ENCODE measurements around the gene AKNAD1. TPM values are rescaled to one million over a fixed set of nuclear protein-coding genes. Genes with fewer than 3 reads are reported as not detected.
A peak's percentile ranks its signal among the peaks of the same experiment; 100 is the strongest.
"Not testable (repeated sequence)": the region's sequence is repeated elsewhere in the genome, so short reads cannot be mapped to it uniquely, and the experiment has no call there.

The AKNAD1 gene
- total RNA-seq, 2 experiments from 2014 or later: not detected

- intact Hi-C loops (cut with micrococcal nuclease; ENCODE audit: unreplicated experiment): no loop called here
- H3K79me2 ChIP-seq (ENCODE audit: insufficient read depth, low read depth, low read length): no peaks in the 10 kb centered on the region
- no peak overlapping the region for H3K4me3 ChIP-seq (ENCODE audit: low read depth, low read length, poor library complexity, severe bottlenecking)
- TF ChIP-seq CTCF (conservative IDR thresholded peaks at IDR 0.05; ENCODE audit: low read length) (no peak), EZH2phosphoT487 (IDR thresholded peaks at IDR 0.05; ENCODE audit: borderline replicate concordance, low read depth, low read length) (no peak)
- BruUV-seq (replicated peaks): no TSS peak
- ChIA-PET POLR2A (interaction anchor here (0.9 kb wide), 1 partner anchor 25 kb away, joined by 3 read pairs; no protein-coding TSS in a partner anchor), CTCF (ENCODE audit: unreplicated experiment) (no interaction called here)
- no peaks in the 10 kb centered on the region for H4K20me1 ChIP-seq (ENCODE audit: insufficient read depth, low read length)
- H3K36me3 ChIP-seq (ENCODE audit: insufficient read depth, low read length): peaks cover 47% of the 10 kb centered on the region
- DNase-seq (ENCODE audit: low spot score): no peak
- no peaks in the 10 kb centered on the region for H3K4me1 ChIP-seq (ENCODE audit: insufficient read depth, low read length, poor library complexity, severe bottlenecking)
- H2AFZ ChIP-seq (ENCODE audit: low read length): no peak overlapping the region
- no peak overlapping the region for H3K27ac ChIP-seq (ENCODE audit: low read depth, low read length, poor library complexity, severe bottlenecking)
- H3K9me3 ChIP-seq (ENCODE audit: low read length): peaks cover 23% of the 10 kb centered on the region; the same call in 1 of the 2 replicates
- no peaks in the 10 kb centered on the region for H3K9me2 ChIP-seq (ENCODE audit: insufficient read depth, low read length)
- H3K4me2 ChIP-seq (ENCODE audit: low read length): no peak overlapping the region
Observed at GRCh38 chr1:108791790-108792189, 65.1 kb downstream of the AKNAD1 start.

- Histone ChIP-seq H2AFZ (ENCODE audit: low read length) (no peak overlapping the region), H3K79me2 (ENCODE audit: insufficient read depth, low read depth, low read length) (no peaks in the 10 kb centered on the region), H3K36me3 (ENCODE audit: insufficient read depth, low read length) (peaks cover 60% of the 10 kb centered on the region), H3K9me3 (ENCODE audit: low read length) (peaks cover 24% of the 10 kb centered on the region), H3K4me2 (ENCODE audit: low read length) (no peak overlapping the region), H3K4me3 (ENCODE audit: low read depth, low read length, poor library complexity, severe bottlenecking) (no peak overlapping the region), H3K9me2 (ENCODE audit: insufficient read depth, low read length) (no peaks in the 10 kb centered on the region), H3K27ac (ENCODE audit: low read depth, low read length, poor library complexity, severe bottlenecking) (no peak overlapping the region), H3K4me1 (ENCODE audit: insufficient read depth, low read length, poor library complexity, severe bottlenecking) (no peaks in the 10 kb centered on the region), H4K20me1 (ENCODE audit: insufficient read depth, low read length) (no peaks in the 10 kb centered on the region)
- no peak for TF ChIP-seq EZH2phosphoT487 (IDR thresholded peaks at IDR 0.05; ENCODE audit: borderline replicate concordance, low read depth, low read length)
- TF ChIP-seq CTCF (conservative IDR thresholded peaks at IDR 0.05; ENCODE audit: low read length): no peak
- intact Hi-C loops (cut with micrococcal nuclease; ENCODE audit: unreplicated experiment): no loop called here
- DNase-seq (ENCODE audit: low spot score): no peak
- BruUV-seq (replicated peaks): no TSS peak
- CTCF ChIA-PET (ENCODE audit: unreplicated experiment): no interaction called here
- POLR2A ChIA-PET: no interaction called here
Observed at GRCh38 chr1:108785880-108786279, 71.0 kb downstream of the AKNAD1 start.

- peak; percentile 2 for DNase-seq (ENCODE audit: low spot score)
- Histone ChIP-seq H3K4me1 (ENCODE audit: insufficient read depth, low read length, poor library complexity, severe bottlenecking) (no peaks in the 10 kb centered on the region), H3K9me2 (ENCODE audit: insufficient read depth, low read length) (no peaks in the 10 kb centered on the region), H3K4me2 (ENCODE audit: low read length) (no peak overlapping the region), H3K79me2 (ENCODE audit: insufficient read depth, low read depth, low read length) (no peaks in the 10 kb centered on the region), H2AFZ (ENCODE audit: low read length) (no peak overlapping the region), H3K9me3 (ENCODE audit: low read length) (peaks cover 24% of the 10 kb centered on the region), H3K27ac (ENCODE audit: low read depth, low read length, poor library complexity, severe bottlenecking) (no peak overlapping the region), H4K20me1 (ENCODE audit: insufficient read depth, low read length) (no peaks in the 10 kb centered on the region), H3K36me3 (ENCODE audit: insufficient read depth, low read length) (peaks cover 61% of the 10 kb centered on the region), H3K4me3 (ENCODE audit: low read depth, low read length, poor library complexity, severe bottlenecking) (no peak overlapping the region)
- ChIA-PET POLR2A (no interaction called here), CTCF (ENCODE audit: unreplicated experiment) (no interaction called here)
- TF ChIP-seq CTCF (conservative IDR thresholded peaks at IDR 0.05; ENCODE audit: low read length) (no peak), EZH2phosphoT487 (IDR thresholded peaks at IDR 0.05; ENCODE audit: borderline replicate concordance, low read depth, low read length) (no peak)
- intact Hi-C loops (cut with micrococcal nuclease; ENCODE audit: unreplicated experiment): no loop called here
- no TSS peak for BruUV-seq (replicated peaks)
Observed at GRCh38 chr1:108785264-108785663, 71.6 kb downstream of the AKNAD1 start.

GRCh38 chr1:108781575-108781944 is 75.3 kb downstream of the AKNAD1 start:
- Histone ChIP-seq H3K36me3 (ENCODE audit: insufficient read depth, low read length) (peaks cover 86% of the 10 kb centered on the region), H3K9me3 (ENCODE audit: low read length) (peaks cover 22% of the 10 kb centered on the region)
- intact Hi-C loops (cut with micrococcal nuclease; ENCODE audit: unreplicated experiment); H3K79me2 ChIP-seq (ENCODE audit: insufficient read depth, low read depth, low read length); H3K4me1 ChIP-seq (ENCODE audit: insufficient read depth, low read length, poor library complexity, severe bottlenecking); POLR2A ChIA-PET; H4K20me1 ChIP-seq (ENCODE audit: insufficient read depth, low read length); H3K4me3 ChIP-seq (ENCODE audit: low read depth, low read length, poor library complexity, severe bottlenecking); H3K4me2 ChIP-seq (ENCODE audit: low read length); DNase-seq (ENCODE audit: low spot score); CTCF ChIA-PET (ENCODE audit: unreplicated experiment); H2AFZ ChIP-seq (ENCODE audit: low read length); H3K27ac ChIP-seq (ENCODE audit: low read depth, low read length, poor library complexity, severe bottlenecking); BruUV-seq (replicated peaks); H3K9me2 ChIP-seq (ENCODE audit: insufficient read depth, low read length): not testable (repeated sequence)
